ENCODE data around the gene INPP5F.
A peak's percentile ranks its signal among the peaks of the same experiment; 100 is the strongest.
"Not testable (repeated sequence)": the region's sequence is repeated elsewhere in the genome, so short reads cannot be mapped to it uniquely, and the experiment has no call there.

Gene INPP5F

GRCh38 chr10:119776536-119776935 is 50.7 kb downstream of the INPP5F start:
- no peak for DNase-seq (ENCODE audit: low spot score)

- no peak for DNase-seq (ENCODE audit: low spot score)
These were observed 51.8 kb downstream of the INPP5F start for GRCh38 chr10:119777686-119778085.

GRCh38 chr10:119778776-119779445 is 53.1 kb downstream of the INPP5F start:
- DNase-seq (ENCODE audit: low spot score) = no peak

GRCh38 chr10:119780879-119781480 is 55.1 kb downstream of the INPP5F start:
- DNase-seq (ENCODE audit: low spot score) = no peak

- DNase-seq (ENCODE audit: low spot score) = no peak
These were observed 55.6 kb downstream of the INPP5F start for GRCh38 chr10:119781498-119781897.

- DNase-seq (ENCODE audit: low spot score) = peak; percentile 24
These were observed 57.3 kb downstream of the INPP5F start for GRCh38 chr10:119782981-119783664.

GRCh38 chr10:119783665-119784027 is 57.8 kb downstream of the INPP5F start:
- no peak for DNase-seq (ENCODE audit: low spot score)

GRCh38 chr10:119784340-119785067 is 58.7 kb downstream of the INPP5F start:
- DNase-seq (ENCODE audit: low spot score) = no peak

GRCh38 chr10:119786117-119786769 is 60.4 kb downstream of the INPP5F start:
- DNase-seq (ENCODE audit: low spot score) = no peak

GRCh38 chr10:119795101-119795500 is 69.3 kb downstream of the INPP5F start:
- not testable (repeated sequence) for DNase-seq (ENCODE audit: low spot score)

- no peak for DNase-seq (ENCODE audit: low spot score)
These were observed 70.2 kb downstream of the INPP5F start for GRCh38 chr10:119796039-119796438.

- no peak for DNase-seq (ENCODE audit: low spot score)
These were observed 75.3 kb downstream of the INPP5F start for GRCh38 chr10:119801176-119801575.

GRCh38 chr10:119801998-119802538 is 76.2 kb downstream of the INPP5F start:
- no peak for DNase-seq (ENCODE audit: low spot score)

- peak; percentile 56 for DNase-seq (ENCODE audit: low spot score)
These were observed 77.4 kb downstream of the INPP5F start for GRCh38 chr10:119803264-119803663.

GRCh38 chr10:119805702-119806230 is 79.9 kb downstream of the INPP5F start:
- DNase-seq (ENCODE audit: low spot score) = no peak

- DNase-seq (ENCODE audit: low spot score) = no peak
These were observed 80.7 kb downstream of the INPP5F start for GRCh38 chr10:119806334-119807130.

GRCh38 chr10:119807960-119808697 is 82.3 kb downstream of the INPP5F start:
- peak; percentile 65 for DNase-seq (ENCODE audit: low spot score)

- DNase-seq (ENCODE audit: low spot score) = no peak
These were observed 85.3 kb downstream of the INPP5F start for GRCh38 chr10:119811122-119811521.

GRCh38 chr10:119812684-119813083 is 86.8 kb downstream of the INPP5F start:
- no peak for DNase-seq (ENCODE audit: low spot score)

GRCh38 chr10:119815671-119816070 is 89.8 kb downstream of the INPP5F start:
- DNase-seq (ENCODE audit: low spot score) = no peak
